Tibial nerve (tissue), 3 donors: Measurements from ENCODE around the gene TNKS2.

ENCODE experiments used
- POLR2A ChIP-seq, 2 donors: fragments of 450-650 bp; IDR thresholded peaks; one replicate each; pipeline ENCODE4 v1.6.1; 2017; ENCODE audit warnings: antibody characterized with exemption in 2 of 2, mild to moderate bottlenecking in 2 of 2, moderate library complexity in 2 of 2
- TF ChIP-seq, protein P1 (sequence below), 5 experiments: fragments of 200-600 bp in 3 of 5; fragments of 450-650 bp in 2 of 5; sonication (generic) in 3 of 5; IDR thresholded peaks; one replicate each; pipeline ENCODE4 v1.5.1; 2016 to 2019; ENCODE audit warnings: antibody characterized with exemption in 5 of 5, mild to moderate bottlenecking in 3 of 5, moderate library complexity in 2 of 5

- TF ChIP-seq, protein P1, sequence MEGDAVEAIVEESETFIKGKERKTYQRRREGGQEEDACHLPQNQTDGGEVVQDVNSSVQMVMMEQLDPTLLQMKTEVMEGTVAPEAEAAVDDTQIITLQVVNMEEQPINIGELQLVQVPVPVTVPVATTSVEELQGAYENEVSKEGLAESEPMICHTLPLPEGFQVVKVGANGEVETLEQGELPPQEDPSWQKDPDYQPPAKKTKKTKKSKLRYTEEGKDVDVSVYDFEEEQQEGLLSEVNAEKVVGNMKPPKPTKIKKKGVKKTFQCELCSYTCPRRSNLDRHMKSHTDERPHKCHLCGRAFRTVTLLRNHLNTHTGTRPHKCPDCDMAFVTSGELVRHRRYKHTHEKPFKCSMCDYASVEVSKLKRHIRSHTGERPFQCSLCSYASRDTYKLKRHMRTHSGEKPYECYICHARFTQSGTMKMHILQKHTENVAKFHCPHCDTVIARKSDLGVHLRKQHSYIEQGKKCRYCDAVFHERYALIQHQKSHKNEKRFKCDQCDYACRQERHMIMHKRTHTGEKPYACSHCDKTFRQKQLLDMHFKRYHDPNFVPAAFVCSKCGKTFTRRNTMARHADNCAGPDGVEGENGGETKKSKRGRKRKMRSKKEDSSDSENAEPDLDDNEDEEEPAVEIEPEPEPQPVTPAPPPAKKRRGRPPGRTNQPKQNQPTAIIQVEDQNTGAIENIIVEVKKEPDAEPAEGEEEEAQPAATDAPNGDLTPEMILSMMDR (IDR thresholded peaks at IDR 0.05), result no peak
- no peak for TF ChIP-seq POLR2A (IDR thresholded peaks at IDR 0.05)
These were observed 112.2 kb downstream of the TNKS2 start for GRCh38 chr10:91910467-91910866.
